Measurements from ENCODE around the gene KAZN.

The KAZN gene

DNA sequence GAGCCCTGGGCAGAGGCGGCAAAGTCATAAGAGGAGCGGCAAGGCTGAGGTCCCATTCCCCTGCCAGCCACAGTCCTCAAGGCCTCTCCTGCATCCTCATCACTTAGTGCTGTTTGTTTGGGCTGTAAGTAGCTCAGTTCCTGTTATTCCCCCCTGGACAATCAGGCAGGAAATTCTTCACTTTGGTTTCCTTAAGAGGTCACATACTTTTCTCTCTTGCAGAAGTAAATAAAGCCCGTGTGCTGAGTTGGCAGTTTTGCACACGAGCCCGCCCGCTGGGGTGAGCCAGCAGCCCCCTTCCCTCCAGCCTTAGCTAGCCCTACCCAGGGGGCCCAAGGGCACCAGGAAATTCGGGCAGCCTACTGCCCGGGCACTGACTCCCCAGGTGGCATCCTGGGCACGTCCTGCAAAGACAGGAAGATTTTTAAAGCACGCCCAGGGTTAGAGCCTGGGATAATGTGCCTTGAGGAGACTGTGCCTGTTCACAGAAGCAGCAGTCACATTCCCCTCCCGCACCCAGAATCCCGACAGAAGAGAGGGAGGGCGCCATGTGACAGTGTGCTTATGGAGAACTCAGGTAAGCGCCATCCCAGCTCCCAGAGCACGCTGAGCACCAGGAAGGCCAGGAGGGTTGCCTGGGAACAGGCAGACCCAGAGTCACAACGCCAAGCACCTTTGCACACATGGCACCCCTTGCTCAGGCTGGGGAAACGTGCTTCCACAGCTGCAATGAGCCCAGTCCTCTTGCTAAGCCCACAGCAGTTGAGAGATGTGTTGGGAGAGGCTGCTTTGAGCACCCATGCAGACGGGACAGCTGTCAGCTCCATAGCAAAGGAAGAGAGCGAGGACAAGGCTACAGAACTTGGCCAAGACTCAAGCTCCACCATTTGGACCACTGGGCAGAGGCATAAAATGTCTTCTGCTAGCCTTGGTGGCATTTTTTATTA, 410.6 kb downstream of the KAZN start:
- no peak for DNase-seq (ENCODE audit: low read depth in 2 of 2)

DNA sequence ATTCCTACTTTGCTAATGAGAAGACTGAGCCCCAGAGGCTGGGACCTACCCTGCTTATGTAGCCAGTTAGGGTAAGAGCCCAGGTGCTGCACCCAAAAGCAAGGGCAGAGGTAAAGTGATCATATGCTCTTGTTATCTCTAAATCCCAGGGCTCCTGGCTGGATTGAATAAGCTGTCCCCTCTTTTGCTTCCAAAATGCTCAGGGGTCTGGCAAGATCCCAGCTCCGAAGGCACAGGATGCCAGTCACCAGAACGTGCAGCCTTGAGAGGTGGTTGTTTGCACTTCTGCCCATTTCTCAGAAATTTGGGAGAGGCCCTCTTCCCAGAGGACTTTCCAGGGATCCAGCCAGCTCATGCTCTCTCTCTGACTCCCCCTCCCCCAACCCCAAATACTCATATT, 412.7 kb downstream of the KAZN start:
- DNase-seq (ENCODE audit: low read depth in 2 of 2), result no peak

DNA sequence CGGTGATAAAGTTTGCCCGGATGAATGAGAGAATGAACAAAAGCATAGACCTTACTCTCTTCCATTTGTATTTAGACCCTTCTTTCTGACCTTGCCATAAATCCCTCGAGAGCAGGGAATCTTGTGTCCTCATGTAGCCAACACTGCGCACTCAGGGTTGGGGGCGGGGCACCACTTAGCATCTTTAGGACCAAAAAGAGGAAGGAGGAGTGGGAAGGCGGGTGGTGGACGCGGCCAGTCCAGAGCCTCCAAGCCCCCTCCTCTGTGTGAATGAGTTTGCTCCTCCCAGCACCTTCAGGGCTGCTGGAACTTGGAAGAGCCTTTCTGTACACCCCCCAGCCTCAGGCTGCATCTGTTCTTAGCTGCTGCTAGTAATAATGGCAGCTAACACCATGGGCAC, 413.2 kb downstream of the KAZN start:
- no peak for DNase-seq (ENCODE audit: low read depth in 2 of 2)

DNA sequence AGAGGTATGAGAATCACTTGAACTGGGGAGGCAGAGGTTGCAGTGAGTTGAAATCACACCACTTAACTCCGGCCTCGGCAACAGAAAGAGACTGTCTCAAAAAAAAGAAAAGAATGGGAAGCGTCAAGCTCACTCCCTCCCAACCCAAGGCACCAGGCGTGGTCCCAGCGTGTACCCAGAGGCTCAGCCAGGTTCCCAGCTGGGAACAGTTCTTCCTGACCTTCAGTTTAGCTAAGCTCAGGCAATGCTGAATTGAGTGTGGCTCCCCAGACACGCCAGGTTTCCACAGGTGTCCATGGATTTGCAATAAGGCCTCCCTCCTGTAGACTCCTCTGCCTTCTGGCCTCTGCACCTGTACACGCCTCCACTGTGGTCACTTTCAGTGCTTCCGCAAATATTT, 414.3 kb downstream of the KAZN start:
- no peak for DNase-seq (ENCODE audit: low read depth in 2 of 2)

DNA sequence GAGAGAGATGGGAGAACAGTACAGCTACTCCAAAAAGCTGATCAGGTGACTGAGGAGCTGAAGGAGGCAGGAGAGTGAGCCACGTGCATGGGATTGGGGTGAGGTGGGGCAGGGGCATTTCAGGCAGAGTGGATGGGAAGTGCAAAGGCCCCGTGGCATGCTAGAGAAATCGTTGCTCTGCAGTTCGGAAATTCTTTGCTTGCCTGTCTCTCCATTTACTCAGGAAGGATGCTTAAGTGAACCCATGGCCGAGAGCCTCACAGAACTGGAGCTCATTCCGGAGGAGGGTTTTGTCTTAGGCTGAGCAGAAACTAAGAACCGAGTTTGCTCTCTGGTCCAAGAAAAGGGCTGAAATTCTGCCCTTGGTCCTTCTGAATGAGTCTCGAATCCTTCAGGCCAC, 415.3 kb downstream of the KAZN start:
- no peak for DNase-seq (ENCODE audit: low read depth in 2 of 2)

DNA sequence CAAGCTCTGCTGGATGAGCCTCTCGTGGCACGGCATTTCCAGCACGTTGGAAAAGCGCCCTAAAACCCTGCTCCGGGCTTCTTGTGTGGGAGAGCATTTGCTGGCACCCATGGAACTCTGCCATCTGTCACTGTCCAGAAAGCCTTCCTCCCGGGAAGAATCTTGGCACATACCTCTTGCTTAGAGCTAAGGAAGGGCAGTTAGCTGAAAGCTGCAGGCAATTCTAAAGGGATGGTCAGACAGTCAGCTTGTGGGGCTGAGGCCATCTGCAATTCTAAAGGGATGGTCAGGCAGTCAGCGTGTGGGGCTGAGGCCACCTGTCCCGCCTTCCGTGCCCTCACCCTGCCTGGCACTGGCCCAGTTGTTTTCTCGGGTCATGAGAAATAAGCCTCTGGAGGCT, 416.0 kb downstream of the KAZN start:
- DNase-seq (ENCODE audit: low read depth in 2 of 2), result no peak

DNA sequence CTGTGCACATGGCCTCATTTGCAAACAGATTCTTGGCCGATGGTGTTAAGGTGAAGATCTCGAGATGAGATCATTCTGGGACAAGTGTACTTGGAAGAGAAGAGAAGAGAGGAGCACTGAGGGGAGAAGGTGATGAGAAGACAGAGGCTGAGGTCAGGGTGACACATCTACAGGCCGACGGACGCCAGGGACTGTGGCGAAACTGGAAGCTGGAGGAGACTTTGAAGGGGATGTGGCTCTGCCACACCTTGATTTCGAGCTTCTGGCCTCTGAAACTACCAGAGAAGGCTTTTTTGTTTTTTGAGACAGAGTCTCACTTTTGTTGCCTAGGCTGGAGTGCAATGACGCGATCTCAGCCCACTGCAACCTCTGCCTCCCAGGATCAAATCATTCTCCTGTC, 417.5 kb downstream of the KAZN start:
- no peak for DNase-seq (ENCODE audit: low read depth in 2 of 2)

DNA sequence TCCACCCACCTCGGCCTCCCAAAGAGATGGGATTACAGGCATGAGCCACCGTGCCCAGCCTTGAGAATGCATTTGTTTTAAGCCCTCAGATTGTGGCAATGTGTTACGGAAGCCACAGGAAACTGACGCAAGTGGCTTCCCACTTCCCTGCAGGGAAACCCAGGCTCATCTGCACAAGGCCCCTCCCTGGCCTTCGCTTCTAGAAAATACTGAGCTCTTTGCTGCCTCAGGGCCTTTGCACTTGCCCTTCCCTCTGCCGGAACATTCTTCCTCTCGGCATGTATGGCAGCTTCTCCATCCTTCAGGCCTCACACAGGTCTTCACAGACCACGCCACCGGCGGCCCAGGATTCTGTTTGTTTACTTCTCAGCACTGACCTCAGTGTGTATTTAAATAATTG, 418.0 kb downstream of the KAZN start:
- DNase-seq (ENCODE audit: low read depth in 2 of 2), result no peak

DNA sequence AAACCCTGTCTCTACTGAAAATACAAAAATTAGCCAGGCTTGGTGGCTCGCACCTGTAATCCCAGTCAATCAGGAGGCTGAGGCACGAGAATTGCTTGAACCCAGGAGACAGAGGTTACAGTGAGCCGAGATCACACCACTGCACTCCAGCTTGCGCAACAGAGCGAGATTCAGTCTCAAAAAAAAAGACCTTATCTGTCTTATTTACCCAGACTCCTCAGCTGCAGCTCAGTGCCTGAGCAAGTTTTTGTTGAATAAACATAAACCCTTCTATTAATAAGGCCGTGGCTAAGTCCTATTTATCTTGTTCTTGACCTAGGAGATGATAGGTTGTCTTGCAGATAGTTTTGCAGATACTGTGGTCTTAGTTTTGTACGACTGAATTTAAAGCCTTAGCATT, 418.6 kb downstream of the KAZN start:
- no peak for DNase-seq (ENCODE audit: low read depth in 2 of 2)

DNA sequence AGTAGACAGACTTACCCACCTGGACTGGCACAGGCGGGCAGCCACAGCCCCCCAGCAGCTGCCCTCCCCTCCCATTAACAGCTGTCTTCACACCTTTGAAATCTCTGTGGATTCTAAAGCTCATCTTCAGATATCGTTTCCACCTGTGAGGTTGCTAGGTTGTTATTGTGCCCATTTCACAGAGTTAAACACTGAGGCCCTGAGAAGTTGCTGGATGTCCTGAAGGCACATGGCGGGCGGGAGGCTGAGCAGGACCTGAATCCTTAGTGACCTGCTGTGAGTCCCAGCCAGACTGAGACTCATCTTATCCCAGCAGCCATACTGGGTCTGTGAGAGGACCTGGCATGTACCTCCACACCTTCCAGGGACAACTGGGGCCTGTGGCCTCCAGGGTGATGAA, 420.3 kb downstream of the KAZN start:
- no peak for DNase-seq (ENCODE audit: low read depth in 2 of 2)

DNA sequence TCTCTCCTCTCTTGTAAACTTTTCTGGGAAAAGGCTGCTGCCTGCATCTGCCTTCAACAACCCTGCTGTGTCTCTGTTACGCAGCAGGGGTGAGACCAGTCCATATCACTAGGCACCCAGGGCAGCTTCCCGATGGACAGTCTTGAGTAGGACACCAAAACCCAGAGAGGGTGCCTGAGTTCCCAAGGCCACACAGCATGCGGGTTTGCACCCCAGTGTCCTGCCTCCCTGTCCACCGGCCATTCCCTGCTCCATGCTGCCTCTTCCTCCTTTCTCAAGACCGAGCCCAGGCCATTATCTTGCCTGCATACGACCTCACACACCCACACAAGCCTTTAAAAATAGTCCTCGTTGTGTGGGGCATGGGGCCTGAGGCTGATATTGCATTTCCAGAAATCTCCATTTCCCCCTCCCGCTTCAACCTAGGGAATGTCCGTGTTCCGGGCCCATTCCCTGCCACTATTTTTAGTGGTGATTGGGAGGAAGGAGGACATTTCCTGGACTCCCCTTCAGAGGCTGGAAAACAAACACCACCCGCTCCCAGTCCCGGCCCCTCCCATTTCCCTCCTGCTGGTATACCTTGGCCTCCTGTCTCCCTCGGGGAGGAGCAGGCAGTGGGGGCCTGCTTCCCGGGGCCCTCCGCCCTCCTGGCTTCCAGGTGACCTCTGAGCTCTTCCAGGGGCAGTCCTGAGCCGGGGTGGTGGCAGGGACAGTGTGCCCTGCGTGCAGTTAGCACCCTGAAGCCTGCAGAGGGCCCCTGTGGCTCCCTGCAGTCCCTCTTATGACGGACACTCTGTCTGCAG, 422.7 kb downstream of the KAZN start:
- DNase-seq (ENCODE audit: low read depth in 2 of 2), result no peak

DNA sequence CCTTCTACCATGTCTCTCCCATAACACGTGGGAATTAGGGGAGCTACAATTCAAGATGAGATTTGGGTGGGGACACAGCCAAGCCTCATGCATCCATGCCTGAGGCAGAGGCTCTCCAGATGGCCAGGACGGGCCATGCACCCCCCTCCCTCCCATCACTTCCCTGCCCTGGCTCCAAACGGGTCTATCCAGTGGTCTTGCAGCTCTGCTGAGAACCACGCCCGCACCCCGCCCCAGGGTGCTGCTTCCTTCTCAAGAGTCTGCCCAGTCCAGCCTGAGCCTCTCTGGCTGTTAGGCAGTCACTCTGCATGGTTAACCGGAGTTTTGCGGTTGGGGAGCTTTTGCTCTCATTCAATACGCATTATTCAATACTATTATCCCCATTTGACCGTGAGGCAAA, 423.6 kb downstream of the KAZN start:
- no peak for DNase-seq (ENCODE audit: low read depth in 2 of 2)

DNA sequence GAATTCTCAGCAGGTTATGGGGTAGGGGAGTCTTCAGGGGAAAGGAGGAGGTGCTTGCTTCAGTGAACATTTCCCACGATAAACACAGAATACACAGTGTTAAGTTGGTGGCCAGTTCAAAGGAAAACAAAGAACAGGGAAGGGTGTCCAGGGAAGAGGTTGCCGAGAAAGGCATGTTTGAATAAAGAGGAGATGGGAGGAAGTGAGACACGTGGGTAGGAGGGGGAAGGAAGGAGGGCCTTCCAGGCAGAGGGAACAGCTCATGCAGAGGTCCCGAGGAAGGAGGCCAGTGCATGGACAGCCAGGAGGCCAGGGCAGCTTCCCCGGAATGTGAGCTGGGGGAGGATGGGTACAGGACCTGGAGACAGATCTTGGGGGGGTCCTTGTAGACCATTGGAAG, 424.7 kb downstream of the KAZN start:
- no peak for DNase-seq (ENCODE audit: low read depth in 2 of 2)

DNA sequence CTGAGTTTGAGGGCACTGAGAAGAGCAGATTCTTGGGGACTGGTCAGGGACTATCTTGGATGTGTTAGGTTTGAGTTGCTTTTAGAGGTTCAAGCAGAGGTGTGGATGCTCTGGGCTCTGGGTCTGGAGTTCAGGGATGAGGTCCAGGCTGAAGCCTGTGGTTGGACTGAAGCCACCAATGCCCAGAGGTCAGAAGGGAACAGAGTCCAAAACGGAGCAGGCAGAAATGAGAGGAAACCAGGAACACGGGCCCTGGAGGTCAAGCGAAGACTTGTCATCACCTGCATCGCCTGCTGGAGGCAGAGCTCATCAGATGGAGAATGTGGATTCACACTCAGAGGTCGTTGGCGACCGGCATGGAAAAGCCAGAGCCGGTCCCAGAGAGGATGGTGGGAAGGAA, 425.5 kb downstream of the KAZN start:
- no peak for DNase-seq (ENCODE audit: low read depth in 2 of 2)

DNA sequence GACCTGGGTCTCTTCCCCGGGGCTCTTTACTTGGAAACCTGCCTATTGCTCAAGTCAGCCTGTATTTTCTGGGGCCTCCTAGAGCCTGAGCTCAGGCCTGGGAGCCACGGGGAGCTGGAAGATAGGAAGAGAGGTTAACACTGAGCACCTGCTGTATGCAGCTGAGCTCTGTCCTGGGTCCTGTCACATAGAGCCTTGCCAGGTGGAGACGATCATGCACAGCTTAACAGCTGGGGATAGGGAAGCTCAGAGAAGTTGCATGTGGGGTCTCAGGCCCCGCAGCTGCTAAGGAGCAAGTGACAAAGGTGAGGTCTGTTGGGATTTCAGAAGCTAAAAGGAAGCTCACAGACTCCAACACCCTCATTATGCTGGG, 427.6 kb downstream of the KAZN start:
- DNase-seq (ENCODE audit: low read depth in 2 of 2), result no peak

DNA sequence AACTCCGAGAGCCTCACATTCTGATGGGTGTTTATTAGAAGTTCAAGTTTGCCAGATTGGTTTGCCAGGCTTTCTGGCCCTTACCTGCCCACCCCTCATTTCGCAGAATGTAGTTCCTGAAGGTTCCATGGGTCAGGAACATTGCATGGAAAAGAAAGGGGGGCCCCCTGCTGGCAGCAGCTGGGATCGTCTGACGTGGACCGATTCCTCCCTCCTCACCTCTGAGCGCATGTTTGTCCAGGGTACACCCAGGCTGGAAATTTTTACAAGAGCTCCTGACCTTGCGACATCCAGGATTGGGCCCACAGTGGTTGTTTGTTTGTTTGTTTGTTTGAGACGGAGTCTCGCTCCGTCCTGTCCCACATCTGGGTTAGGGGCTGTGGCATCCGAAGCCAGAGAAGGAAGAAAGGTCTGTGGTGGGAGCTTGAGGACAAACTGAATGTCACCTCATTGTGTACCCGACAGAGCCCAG, 429.1 kb downstream of the KAZN start:
- peak in 1 of 2 donors; percentile 9 for DNase-seq (ENCODE audit: low read depth in 2 of 2)

DNA sequence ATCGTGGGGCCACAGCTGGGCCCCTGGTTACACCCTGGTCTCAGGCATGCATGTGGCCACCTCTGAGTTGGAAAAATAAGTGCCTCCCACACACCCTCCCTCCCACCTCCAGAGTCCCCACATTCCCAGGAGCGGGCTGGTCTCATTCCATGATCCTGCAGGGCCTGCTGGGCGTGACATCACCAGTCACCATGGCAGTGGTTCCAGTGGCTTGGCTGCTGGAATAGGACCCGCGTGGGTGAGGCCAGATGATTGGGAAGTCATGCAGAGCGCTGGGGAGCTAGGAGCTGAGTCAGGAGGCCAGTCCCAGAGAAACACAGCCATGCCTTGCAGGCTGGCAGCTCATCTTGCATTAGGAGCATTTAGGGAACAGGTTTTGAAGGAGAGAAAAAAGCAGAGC, 429.6 kb downstream of the KAZN start:
- no peak for DNase-seq (ENCODE audit: low read depth in 2 of 2)

DNA sequence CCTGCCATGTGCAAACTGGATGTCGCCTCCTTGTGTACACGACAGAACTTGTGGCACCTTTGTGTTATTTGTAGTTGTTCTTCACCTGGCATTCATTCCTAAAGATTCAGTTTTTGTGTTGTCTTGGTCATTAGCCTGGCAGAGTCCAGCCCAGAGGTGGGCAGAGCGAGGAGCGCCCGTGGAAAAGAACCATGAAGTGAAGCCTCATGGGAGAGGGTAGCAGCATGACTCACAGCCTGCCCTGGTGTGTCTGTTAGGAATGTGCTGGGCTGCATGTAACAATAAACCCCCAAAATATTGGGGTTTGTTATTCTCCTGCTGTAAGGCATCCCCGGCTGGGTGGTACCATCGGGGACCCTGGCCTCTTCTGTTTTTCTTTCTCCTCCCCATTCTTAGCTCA, 430.1 kb downstream of the KAZN start:
- DNase-seq (ENCODE audit: low read depth in 2 of 2), result no peak

DNA sequence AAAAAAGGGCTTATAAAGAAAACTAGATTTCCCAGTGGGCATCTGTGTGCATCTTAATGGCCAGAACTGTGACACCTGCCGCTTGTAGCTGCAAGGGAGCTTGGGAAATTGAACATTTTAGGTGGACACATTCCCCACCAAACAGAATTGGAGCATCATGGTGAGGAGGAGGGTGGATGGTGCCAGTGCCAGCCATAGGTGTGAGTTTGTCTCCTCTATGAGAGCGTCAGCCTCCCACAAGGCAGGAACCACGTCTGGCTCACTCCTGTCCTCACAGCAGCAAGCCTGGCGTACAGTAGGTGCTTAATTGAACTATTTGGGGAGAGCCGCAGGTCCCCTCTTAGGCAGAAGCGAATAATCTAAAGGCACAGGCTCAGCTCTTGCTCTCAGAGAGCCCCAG, 430.6 kb downstream of the KAZN start:
- DNase-seq (ENCODE audit: low read depth in 2 of 2), result no peak

DNA sequence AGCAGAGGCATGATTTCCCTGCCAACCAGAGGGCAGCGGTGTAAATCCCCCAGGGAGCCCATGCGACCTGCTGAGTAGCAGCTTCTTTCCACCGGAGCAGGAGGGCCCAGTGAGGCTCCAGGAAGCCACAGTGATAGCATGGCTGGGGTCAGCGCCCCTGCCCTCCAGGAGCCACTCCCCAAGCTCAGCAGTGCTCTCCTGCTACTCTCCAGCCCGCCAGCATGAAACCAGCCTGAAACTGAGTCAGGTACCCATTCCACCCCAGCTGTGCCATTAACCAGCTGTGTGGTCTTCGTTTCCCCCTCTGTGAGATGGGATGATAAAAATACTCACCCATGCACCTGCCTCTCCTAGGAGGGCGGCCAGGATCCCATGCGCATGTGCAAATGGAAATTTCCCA, 431.3 kb downstream of the KAZN start:
- DNase-seq (ENCODE audit: low read depth in 2 of 2), result no peak

DNA sequence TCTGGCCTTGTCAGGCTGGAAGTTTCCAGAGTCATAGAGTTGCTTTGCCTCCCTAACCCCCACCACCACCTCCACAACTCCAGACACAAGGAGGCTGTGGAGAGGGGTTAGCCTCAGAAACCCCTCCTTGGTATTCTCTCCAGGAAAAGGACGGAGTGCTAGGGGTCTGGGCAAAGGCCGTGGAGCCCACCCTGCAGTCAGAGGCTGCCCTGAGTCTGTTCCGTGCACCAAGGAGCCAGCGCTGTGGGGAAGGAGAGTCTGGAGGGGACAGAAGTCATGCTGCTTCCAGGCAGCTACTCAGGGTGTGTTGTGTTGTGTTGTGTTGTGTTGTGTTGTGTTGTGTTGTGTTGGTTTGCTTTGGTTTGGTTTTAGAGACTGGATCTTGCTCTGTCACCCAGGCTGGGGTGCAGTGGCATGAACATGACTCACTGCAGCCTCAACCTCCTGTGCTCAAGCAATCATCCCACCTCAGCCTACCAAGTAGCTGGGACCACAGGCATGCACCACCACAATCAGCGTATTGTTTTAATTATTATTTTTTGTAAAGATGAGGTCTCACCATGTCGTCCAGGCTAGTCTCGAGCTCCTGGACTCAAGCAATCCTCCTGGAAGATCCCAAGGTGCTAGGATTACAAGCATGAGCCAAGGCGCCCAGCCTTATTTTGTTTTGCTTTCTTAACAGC, 432.9 kb downstream of the KAZN start:
- DNase-seq (ENCODE audit: low read depth in 2 of 2), result no peak

DNA sequence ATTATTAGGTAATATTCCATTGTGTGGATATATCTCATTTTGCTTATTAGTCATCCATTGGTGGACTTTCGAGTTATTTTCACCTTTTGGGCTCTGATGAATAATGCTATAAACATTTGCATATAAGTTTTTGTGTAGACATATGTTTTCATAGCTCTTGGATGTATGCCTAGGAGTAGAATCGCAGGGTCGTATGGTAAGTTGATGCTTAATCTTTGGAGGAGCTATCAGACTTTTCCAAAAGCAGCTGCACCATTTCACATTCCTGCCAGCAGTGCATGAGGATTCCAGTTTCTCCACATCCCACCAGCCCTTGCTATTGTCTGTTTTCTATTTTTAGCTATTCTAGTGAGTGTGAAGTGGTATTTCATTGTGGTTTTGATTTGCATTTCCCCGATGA, 434.8 kb downstream of the KAZN start:
- DNase-seq (ENCODE audit: low read depth in 2 of 2), result no peak

Data from stimulated activated CD4-positive, alpha-beta T cell treated with anti-CD3 and anti-CD28 coated beads, Interleukin-1b, Interleukin-23, amount 100 ng/mL, for 4 hours (primary cell).